SU-DHL-6 (cell line): ENCODE results near the gene REXO4.

Source experiments
- H2AFZ ChIP-seq: fragments of 200-600 bp; sonication (generic); 2 replicates; pipeline ENCODE4 v1.6.1; 2014; ENCODE audit warnings: low read depth, mild to moderate bottlenecking, moderate library complexity, mixed read lengths, antibody characterized with exemption, low read length; ENCODE audit not compliant: severe bottlenecking
- H3F3A ChIP-seq: fragments of 200-600 bp; shearing (Covaris generic); 2 replicates; pipeline ENCODE4 v1.6.0; 2016; ENCODE audit warnings: antibody characterized with exemption, mild to moderate bottlenecking; ENCODE audit not compliant: insufficient read depth
- H3K27ac ChIP-seq: fragments of 200-600 bp; sonication (generic); 2 replicates; pipeline ENCODE4 v1.5.1; 2016; ENCODE audit warnings: low read depth, mild to moderate bottlenecking, low read length, moderate library complexity, mixed read lengths
- H3K27me3 ChIP-seq: fragments of 200-600 bp; sonication (generic), shearing (Covaris generic); 2 replicates; pipeline ENCODE4 v1.6.0; 2014; ENCODE audit warnings: mild to moderate bottlenecking, low read length
- H3K36me3 ChIP-seq: fragments of 200-600 bp; sonication (generic); 2 replicates; pipeline ENCODE4 v1.6.1; 2014; ENCODE audit warnings: mild to moderate bottlenecking, low read length, mixed read lengths
- H3K4me2 ChIP-seq: fragments of 300-600, 200-600 bp; shearing (Covaris generic), sonication (generic); 2 replicates; pipeline ENCODE4 v1.6.0; 2014; ENCODE audit warnings: low read length, low read depth, mild to moderate bottlenecking; ENCODE audit not compliant: poor library complexity, severe bottlenecking
- H3K4me3 ChIP-seq: fragments of 200-600 bp; sonication (generic); 2 replicates; pipeline ENCODE4 v1.5.1; 2014; ENCODE audit warnings: antibody characterized with exemption, low read length, mild to moderate bottlenecking, mixed read lengths; ENCODE audit not compliant: insufficient read depth, poor library complexity, severe bottlenecking
- H3K79me2 ChIP-seq: fragments of 200-600 bp; sonication (generic); 2 replicates; pipeline ENCODE4 v1.6.1; 2014; ENCODE audit warnings: mild to moderate bottlenecking, low read length, moderate library complexity; ENCODE audit not compliant: insufficient read depth
- H3K9ac ChIP-seq: fragments of 200-600 bp; sonication (generic); 2 replicates; pipeline ENCODE4 v1.7.0; 2014; ENCODE audit warnings: mild to moderate bottlenecking, low read length
- H3K9me2 ChIP-seq: fragments of 200-600 bp; sonication (generic); replicated peaks from 2 replicates; pipeline ENCODE4 v1.6.1; 2014; ENCODE audit warnings: low read length; ENCODE audit not compliant: insufficient read depth
- H3K9me3 ChIP-seq: fragments of 200-600 bp; sonication (generic); 2 replicates; pipeline ENCODE4 v1.6.1; 2014; ENCODE audit warnings: low read length, mixed read lengths; ENCODE audit not compliant: insufficient read depth
- H4K20me1 ChIP-seq: fragments of 200-600 bp; sonication (generic); 2 replicates; pipeline ENCODE4 v1.6.1; 2014; ENCODE audit warnings: low read depth, mild to moderate bottlenecking, antibody characterized with exemption, low read length, moderate library complexity, mixed read lengths
- CTCF ChIP-seq: fragments of 200-600 bp; sonication (generic); IDR thresholded peaks from one replicate; pipeline ENCODE4 v1.5.1; 2017; ENCODE audit warnings: antibody characterized with exemption, mild to moderate bottlenecking, low read length, moderate library complexity; ENCODE audit not compliant: insufficient read depth, poor library complexity, severe bottlenecking
- EZH2phosphoT487 ChIP-seq: fragments of 200-600 bp; sonication (generic), shearing (Covaris generic); conservative IDR thresholded peaks from 2 replicates; pipeline ENCODE4 v1.6.1; 2018; ENCODE audit warnings: mild to moderate bottlenecking, antibody characterized with exemption, low read length, moderate library complexity, mixed read lengths

REXO4 gene

GRCh38 chr9:133415170-133415569 lies 2.6 kb downstream of the REXO4 start:
- TF ChIP-seq EZH2phosphoT487 (no peak), CTCF (no peak)
- Histone ChIP-seq H4K20me1 (no peaks in the 10 kb centered on the region), H3K9me2 (no peaks in the 10 kb centered on the region), H3K4me3 (no peak overlapping the region), H3K9me3 (no peaks in the 10 kb centered on the region), H3K36me3 (peaks cover 4% of the 10 kb centered on the region; the same call in 1 of the 2 replicates), H3K27ac (no peak overlapping the region), H2AFZ (no peak overlapping the region), H3K4me2 (no peak overlapping the region), H3K9ac (no peak overlapping the region; the same call in 1 of the 2 replicates), H3K79me2 (peaks cover 49% of the 10 kb centered on the region), H3F3A (no peaks in the 10 kb centered on the region), H3K27me3 (no peaks in the 10 kb centered on the region)

- Histone ChIP-seq H3K27me3 (no peaks in the 10 kb centered on the region), H3K4me2 (no peak overlapping the region), H3K9me3 (no peaks in the 10 kb centered on the region), H3K9ac (no peak overlapping the region), H3K27ac (no peak overlapping the region), H3K36me3 (no peaks in the 10 kb centered on the region), H4K20me1 (no peaks in the 10 kb centered on the region), H3F3A (no peaks in the 10 kb centered on the region), H3K79me2 (0 out of 2 replicates have a peak, but pooled peaks cover 6% of the 10 kb centered on the region), H3K9me2 (no peaks in the 10 kb centered on the region), H3K4me3 (no peak overlapping the region), H2AFZ (no peak overlapping the region)
- TF ChIP-seq EZH2phosphoT487 = no peak
- TF ChIP-seq CTCF = no peak
These were observed 9.8 kb downstream of the REXO4 start for GRCh38 chr9:133408042-133408441.

- H3K36me3 ChIP-seq = no peaks in the 10 kb centered on the region
- TF ChIP-seq EZH2phosphoT487 (no peak), CTCF (peak; percentile 97)
- H2AFZ ChIP-seq = no peak overlapping the region
- no peaks in the 10 kb centered on the region for H3K79me2 ChIP-seq
- H3K4me3 ChIP-seq = no peak overlapping the region
- H3K27ac ChIP-seq = no peak overlapping the region
- H3K9me2 ChIP-seq = no peaks in the 10 kb centered on the region
- no peak overlapping the region for H3K4me2 ChIP-seq
- no peaks in the 10 kb centered on the region for H3F3A ChIP-seq
- no peaks in the 10 kb centered on the region for H4K20me1 ChIP-seq
- H3K27me3 ChIP-seq = no peaks in the 10 kb centered on the region
- H3K9ac ChIP-seq = no peak overlapping the region
- H3K9me3 ChIP-seq = no peaks in the 10 kb centered on the region
These were observed 11.1 kb downstream of the REXO4 start for GRCh38 chr9:133406480-133407307.
